T1000 (cell line): ENCODE data around the gene NUP214.
"Not testable (repeated sequence)": the region's sequence is repeated elsewhere in the genome, so short reads cannot be mapped to it uniquely, and the experiment has no call there.

Source experiments
- DNase-seq: peaks from one replicate; lab custom pipeline; 2025; ENCODE audit warnings: mixed read lengths; lab: John Stamatoyannopoulos, UW

Gene NUP214

DNA sequence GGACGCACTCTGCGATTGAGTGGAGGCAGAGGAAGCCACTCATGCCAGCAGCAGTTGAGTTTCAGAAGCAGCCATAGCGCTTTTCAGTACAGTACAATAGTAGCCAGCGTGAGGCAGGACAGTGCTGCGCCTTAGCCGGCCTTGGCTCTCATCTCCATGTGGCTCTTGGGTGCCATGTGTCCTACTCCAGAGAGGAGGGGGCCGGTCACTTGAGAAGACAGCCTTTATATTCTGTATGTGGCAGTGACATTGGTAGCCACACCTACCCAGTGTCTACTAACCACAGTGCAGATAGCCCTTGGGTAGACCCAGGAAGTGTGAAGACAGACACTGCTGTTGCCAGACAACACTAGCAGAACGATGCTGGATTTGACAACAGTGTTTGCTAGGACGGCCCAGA lies 108.6 kb downstream of the NUP214 start:
- no peak for DNase-seq

DNA sequence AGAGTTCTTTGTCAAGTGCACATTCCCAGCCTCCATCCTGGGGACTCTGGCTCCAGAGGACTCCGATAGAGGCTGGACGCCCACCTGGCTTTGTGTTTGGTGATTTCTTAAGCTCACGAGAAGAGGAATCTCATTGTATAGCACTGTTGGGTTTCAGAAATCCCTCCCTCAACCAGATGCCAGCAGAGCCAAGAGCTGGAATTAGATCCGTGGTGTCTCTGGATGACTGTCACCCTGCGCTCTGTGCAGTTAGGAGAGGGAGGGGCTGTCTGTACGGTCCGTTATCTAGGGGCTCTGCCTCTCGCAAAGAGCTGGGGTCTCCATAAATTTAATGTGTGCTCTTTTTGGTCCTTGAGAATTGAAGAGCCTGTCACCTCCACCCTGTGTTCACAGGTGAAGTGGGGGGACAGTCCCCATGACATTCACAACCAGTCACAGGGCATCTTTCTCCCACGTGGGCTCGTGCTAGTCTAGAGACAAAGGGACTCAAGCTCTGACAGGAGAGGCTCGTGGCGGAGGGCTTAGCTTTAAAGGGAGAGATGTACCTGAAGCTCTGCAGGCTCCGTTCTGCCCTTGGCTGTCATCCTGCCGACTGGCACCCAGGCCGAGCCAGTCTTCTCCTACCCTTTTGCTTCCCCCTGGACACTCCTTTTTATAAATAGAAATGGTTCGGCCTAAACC lies 109.6 kb downstream of the NUP214 start:
- no peak for DNase-seq

DNA sequence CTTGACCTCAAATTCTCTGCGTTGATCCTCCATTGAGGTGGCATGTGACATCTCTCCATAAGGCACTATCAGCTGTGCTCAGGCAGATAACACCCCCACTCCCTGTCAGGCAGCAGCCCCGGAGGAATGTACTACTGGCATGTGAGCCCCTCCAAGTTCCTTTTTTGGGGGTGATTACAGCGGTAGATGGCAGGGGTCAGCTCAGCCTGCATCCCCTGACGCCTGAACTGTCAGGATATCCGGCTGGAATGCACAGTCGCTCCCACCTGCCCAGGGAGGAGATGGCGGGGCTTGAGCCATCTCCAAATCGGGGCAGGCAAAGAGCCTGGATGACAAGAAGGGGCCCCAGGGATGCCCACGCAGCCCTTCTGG lies 110.1 kb downstream of the NUP214 start:
- DNase-seq: no peak

DNA sequence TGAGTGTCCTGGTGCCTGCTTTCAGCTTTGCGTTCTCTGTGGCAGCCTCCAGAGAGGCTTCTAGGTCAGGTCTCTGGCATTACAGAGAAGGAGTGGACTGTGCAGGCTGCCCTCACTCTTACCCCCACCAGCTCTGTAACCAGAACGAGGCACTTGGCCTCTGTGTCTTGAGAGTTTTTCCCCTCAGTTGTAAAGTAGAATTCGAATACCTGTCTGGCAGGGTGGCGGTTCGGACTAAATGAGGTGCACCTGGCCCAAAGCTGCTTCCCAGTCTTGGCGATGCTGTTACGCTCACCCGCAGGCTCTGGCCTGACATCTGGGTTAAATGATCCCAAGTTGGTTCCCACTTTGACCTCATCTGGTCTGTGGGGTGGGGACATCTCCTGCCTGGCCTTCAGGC lies 110.8 kb downstream of the NUP214 start:
- DNase-seq: no peak

DNA sequence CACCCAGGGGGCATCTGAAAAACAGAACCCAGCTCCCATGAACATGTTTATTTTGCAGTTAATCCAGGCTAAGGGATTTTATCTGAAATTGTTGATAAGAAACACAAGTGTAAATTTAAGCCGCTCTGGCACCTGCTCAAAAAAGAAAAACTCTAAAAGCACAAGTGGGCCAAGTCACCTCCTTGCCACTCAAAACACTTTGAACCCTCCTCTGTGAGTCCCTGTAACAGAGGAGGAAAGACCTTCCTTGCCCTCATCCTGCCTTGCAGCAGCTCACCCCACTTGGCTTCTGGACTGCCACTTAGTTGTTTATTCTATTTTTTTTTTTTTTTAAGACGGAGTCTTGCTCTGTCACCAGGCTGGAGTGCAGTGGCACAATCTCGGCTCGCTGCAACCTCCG lies 111.4 kb downstream of the NUP214 start:
- no peak for DNase-seq

DNA sequence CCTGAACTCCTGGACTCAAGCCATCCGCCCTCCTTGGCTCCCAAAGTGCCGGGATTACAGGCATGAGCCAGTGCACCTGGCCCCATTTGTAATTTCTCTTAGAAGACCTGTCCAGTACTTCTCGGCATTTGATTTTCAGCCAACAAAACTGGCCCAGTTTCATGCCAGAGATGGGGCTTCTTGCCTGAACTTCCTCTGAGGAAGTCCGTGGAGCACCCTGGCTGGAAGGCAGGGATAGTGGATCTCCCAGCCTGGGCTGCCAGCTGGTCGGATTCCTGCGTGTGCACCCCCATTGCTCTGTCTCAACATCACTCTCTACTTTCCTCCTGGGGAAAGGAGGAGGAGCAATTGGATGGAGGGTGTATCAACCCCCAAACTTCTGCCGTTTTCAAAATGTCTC lies 111.9 kb downstream of the NUP214 start:
- no peak for DNase-seq

DNA sequence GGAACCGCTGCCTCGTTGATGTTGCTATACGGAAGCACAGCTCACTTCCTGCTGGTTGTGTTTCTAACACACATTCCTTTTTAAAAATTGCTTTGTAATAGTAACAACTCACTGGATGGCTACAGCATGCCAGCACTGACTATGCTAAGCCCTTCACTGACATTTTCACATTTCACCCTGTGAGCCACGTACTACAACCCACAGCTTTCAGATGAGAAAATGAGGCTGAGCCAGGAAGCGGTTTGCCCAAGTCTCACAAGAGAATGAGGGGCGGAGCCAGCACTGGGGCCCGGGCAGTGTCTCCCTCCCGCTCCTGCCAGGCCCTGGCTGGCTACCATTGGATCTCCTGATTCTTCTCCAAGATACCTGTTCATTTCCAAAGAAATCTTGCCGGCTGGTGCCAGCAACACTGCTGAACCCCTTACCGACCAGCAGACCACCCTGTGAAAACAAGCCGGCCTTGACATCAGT lies 112.6 kb downstream of the NUP214 start:
- no peak for DNase-seq

DNA sequence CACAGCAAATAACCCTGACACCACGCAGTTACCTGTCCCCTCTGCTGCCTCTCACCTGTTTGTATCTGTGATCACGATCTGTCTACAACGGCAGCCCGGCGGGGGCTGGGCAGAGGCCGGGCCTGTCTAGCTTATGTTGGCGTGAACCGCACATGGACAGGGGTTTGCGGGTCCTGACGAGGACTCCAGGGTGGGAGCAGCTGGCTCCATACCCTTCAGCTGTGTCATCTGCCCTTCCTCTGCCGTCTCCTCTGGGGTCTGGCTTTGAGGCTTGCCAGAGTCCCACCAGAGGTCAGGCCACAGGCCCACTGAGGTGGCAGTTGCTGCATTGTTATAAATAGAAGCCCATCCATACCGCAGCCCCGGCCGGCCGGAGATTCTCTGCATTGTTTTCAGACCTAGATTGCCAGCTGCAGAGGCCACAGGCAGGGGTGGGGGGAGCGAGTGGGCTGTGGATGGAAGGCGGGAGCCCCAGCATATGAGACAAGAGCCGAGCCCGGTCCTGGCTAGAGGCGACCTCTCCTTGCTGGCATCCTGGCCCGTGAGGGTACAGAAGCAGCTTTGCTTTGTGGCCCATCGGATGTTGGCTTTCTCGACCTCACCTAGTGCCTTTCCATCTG lies 113.1 kb downstream of the NUP214 start:
- DNase-seq: no peak

DNA sequence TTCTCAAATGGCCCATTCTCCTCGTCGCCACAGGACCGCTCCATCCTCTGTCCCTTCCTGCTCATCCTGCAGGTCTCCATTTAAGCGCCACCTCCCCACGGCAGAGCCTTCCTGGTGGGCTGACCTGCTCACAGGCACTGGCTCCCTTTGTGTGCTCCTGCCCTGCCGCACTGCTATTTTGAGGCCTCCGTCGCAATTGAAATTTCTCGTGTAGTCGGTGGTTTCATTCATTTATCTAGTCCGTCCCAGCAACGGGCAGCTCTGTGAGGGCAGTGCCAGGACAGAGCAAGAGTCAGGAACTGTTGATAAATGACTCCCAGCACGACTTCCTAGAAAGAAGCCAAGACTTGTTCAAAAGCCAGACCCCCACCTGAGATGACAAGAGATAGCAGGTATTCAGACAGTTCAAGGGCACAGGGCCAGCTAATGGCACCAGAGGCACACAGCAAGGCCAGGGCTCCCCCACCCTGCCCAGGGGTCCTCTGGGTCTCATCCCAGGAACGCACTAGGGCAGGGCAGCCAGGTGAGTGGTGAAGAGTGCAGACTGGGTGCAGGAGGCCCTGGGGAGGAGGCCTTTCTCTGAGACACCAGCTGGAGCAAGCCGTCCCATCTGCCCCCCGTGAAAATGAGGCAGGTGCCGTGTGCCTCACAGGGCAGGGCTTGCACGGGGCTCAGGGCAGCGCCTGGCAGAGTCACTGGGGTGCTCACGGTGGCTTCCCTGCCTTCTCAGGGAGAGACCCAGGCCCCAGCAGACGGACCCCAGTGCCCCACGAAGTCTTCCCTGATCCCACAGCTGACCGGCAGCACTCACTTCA lies 114.0 kb downstream of the NUP214 start:
- DNase-seq: no peak

DNA sequence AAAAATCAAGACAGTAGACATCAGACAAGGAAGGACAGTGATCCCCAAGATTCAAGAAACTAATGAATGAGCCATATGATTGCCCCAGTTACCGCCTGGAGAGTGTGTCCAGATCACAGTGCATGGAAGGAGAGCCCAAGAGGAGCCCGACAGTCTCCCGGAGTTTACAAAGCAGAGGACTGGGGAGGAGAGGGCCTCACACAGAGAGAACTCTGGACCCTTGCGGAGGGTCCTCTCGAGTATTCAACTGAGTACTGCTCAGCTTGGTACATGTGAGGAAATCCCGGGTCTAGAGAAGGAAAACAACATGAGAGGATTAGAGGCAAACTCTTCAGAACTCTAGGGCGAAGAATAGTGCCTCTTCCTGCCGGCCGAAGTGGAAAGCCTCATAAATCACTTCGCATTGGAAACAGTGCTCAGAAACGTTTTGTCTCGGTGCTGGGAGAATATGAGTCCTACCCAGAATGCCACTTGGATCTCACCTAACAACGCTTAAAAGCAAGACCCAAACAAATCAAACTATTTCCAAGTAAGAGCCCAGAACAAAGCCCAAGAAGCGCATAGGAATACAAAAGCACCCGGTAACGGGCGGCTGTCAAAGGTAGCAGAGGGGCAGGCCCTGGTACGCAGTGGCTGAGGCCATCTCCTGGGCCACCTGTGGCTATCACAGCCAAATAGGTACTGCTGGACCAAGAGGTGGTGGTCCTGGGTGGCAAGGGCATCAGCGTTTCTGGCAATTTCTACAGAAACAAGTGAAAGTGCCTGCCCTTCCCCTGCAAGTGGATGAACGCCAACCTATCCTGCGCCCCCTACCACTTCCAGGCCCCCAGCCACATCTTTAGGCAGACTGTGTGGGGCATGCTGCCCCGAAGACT lies 114.9 kb downstream of the NUP214 start:
- no peak for DNase-seq

DNA sequence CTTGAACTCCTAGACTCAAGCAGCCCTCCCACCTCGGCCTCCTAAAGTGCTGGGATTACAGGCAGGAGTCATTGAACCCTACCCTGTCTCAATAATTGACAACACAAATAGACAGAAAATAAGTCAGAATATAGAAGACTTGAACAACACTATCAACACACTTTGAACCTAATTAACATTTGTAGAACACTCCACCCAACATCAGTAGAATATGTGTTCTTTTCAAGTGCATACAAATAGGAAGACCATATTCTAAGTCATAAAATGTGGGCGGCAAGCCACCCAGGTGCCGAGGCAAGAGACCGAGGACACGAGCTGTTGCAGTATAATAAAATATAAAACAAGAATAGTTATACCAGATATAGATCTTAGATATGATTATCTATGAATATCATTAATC lies 118.9 kb downstream of the NUP214 start:
- not testable (repeated sequence) for DNase-seq

DNA sequence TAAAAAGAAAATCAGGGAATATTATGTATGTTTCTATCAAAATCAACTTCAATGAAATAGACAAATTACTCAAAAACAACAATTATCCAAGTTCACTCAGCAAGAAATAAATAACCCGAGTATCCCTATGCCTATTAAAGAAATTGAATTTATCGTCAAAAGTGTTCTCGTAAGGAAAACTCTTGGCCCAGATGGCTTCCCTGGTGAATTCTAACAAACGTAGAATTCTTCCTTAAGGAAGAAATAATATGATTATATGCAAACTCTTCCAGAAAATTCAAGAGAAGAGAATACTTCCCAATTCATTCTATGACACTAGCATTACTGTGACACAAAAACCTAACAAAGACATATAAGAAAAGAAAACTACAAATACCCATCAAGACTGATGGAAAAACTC lies 121.2 kb downstream of the NUP214 start:
- DNase-seq: no peak

DNA sequence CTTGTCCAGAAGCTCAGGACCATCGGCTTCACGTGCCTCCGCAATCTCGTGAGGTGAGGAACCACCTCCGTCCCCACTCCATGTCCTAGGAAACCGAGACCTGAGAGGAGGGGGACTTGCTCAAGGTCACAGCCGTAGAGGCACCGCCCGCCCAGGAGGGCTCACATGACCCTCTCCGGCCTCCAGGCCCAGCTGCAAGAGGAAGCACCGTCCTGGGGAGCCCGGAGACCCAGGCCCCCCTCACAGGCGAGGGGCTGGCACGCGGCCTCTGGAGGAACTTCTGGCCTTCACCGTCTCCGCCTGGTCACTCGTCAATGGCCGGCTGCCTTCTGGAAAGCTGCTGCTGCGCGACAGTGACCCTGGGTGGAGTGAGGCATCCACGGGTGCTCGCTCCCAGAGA lies 126.7 kb downstream of the NUP214 start:
- no peak for DNase-seq

DNA sequence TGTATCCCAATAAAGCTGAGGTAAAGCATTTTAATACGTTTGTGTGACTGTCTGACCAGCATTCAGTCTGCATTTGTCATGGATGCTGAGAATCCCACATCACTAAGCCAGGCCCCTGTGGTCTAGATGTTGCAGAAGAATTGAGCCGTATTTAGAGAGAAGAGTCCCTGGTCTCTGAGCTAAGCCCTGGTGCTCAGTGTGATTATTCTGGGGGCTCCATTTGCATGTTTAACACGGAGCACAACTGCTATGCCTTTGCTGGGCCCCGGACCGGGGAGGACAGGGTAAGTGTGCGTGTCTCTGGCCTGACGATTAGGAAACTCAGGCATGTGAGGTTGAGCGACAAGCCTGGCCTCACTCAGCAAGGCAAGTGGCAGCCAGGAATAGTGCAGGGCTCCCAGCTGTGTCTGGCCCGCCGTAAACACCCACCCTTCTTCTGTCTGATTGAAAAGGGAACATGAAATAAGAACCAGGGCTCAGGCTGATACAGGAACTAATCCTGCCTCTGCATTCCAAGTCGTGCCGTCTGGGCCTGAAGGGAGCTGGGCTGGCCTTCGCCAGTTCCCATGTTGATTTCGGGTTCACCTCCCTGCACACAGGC lies 128.6 kb downstream of the NUP214 start:
- no peak for DNase-seq

DNA sequence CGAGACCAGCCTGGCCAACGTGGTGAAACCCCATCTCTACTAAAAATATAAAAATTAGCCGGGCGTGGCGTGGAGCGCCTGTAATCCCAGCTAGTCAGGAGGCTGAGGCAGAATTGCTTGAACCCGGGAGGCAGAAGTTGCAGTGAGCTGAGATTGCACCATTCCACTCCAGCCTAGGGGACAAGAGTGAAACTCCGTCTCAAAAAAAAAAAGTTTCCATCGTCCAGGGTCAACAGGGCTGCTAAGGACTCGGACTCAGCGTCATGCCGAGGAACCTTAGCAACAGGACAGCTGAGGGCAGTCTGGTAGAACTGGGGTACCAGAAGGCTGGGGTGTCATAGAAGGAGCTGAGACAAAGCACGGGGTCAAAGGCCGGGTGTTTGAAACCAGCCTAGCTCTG lies 129.2 kb downstream of the NUP214 start:
- DNase-seq: no peak

DNA sequence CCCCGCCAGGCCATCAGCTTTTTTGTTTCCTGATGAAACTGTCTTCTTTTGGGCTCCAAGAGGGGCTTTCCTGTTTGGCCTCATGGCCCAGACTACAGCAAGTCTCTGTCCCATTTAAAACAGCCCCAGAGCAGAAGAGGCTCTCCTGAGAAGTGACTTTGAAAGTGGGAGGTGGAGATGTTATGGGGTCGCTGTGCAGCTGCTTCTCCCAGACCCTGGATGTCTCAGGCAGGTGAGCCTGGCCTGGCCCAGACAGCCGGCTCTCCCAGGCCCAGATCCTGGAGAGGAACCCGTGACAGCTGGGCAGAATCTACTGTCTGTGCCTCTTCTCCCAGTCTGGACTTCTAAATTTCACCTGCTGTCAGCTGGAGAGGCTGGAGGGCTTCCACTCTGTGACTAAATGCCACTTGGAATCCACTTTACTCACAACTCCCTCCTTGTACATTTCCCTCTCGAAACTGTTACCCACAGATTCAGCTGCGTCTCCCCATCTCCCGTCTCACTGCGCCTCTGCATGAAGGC lies 130.4 kb downstream of the NUP214 start:
- no peak for DNase-seq

DNA sequence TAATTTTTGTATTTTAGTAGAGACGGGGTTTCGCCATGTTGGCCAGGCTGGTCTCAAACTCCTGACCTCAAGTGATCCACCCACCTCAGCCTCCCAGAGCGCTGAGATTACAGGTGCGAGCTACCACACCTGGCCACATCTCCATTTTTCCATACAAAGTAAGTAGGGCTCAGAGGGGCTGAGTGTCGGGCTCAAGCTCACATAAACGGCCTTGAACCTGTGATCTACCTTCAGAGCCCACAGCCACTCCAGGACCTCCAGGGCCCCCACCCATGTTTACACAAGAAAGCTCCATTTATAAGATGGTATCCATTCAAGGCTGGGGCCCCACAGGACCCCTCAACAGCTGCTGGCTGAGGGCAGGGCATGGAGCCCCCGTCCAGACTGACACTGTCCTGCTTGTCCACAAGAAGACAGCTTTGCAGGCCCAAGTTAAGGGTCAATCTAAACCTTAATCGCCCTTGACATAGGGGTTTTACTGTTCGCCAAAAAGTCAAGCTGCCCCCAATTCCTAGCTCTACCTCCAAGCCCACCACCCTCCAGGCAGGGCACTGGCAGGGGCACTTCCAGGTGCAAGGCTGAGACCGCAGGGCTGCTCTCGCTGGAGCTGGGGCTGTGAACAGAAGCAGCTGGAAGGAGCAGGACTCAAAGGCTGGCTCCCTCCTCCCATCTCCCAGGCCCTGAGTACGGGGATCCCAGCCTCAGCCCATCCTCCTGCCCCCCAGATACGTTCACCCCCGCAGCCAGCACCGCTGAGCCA lies 132.1 kb downstream of the NUP214 start:
- no peak for DNase-seq

DNA sequence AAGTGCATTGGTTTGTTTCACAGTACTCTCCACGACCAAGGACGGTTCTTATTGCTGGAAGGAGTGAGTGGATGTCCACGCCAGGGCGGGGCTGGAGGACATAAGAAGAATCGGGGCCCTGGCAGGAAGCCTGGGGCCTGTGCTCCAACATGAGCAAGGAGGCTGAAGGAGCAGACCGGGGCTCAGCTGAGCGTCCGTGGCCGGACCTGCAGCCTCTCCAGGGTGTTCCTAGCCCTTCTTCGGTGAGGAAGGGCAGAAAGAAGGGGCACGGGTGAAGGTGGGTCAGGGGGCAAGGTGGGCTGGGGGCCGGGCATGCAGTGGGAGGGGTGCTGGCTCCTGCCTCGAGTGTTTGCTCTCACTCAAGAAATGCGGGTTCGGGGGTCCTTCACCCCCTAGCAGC lies 132.8 kb downstream of the NUP214 start:
- no peak for DNase-seq

DNA sequence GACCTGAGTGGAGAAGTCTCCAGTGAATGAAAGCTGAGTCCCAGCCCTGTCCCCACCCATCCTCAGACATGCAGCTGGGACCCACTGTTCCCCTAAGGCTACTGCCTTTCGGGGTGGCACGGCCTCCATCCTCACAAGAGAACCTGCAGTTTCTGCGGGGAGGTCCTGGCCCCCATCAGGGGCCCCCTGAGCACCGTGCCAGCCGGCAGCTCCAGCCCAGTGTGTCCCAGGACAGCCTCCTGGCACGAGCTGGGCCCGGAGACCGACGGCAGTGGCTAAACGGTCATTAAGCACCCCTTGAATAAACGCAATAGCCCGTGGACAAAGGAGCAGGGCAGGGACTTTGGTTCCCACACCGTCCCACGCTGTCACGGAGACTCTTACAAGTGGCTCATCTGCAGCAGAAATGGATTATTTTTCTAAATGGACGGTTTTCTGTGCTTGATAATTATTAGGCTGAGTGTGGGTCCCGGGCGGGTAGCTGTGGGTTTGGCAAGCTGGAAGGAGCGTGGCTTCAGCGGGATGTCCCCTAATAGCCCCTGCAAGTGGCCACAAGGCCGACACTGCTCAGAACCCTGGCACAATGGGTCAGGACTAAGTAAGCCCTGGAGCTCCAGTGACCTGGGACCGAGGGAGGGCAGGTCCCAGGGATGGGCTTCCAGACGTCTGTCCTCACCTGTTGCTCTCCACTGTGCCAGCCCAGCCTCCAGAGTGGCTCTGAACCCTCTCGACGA lies 133.5 kb downstream of the NUP214 start:
- DNase-seq: no peak

DNA sequence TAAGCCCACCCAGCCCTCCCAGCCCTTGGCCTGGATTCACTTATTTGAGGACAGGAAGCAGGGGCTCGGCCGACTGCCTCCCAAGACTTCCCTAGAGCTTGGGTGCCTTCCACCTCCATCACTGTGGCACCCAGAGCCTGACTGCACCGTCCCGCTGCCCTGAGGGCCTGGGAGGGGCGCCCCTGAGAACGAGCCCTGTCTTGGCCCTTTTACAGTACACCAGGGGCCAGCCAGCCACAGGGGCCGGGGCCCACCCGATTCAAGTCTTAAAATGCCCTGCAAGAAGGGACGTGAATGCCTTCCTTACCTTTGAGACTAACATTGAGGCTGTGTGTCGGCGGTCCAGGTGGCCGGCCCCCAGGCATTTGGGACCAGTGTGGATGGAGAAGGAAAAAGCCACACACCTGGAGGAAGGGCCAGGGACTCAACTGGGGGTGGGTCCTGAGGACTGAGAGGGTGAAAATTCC lies 134.1 kb downstream of the NUP214 start:
- DNase-seq: no peak
